CD14-positive monocyte (primary cell): ENCODE results near the gene MGAT5. TPM values are rescaled to one million over a fixed set of nuclear protein-coding genes. Genes with fewer than 3 reads are reported as not detected.

Source experiments
- DNase-seq, 3 donors: peaks; one replicate each; pipeline ENCODE4 v3.0.0-alpha.2; 2011 to 2022
- H2AFZ ChIP-seq: 2 replicates; pipeline ENCODE4 v1.6.0; 2012; ENCODE audit warnings: mild to moderate bottlenecking, low read depth, low read length, inconsistent platforms; ENCODE audit not compliant: insufficient read depth, poor library complexity, severe bottlenecking
- H3K27ac ChIP-seq, 2 donors: 1 replicate in 1 of 2; 2 replicates in 1 of 2; pipeline ENCODE4 v1.5.1; 2012 to 2013; ENCODE audit warnings: low read length in 2 of 2, control low read depth in 1 of 2, inconsistent platforms in 1 of 2, low read depth in 1 of 2, mild to moderate bottlenecking in 1 of 2
- H3K27me3 ChIP-seq, 2 donors: one replicate each; pipeline versions ENCODE4 v1.6.0 to v1.6.1; 2011 to 2013; ENCODE audit warnings: low read length in 2 of 2; ENCODE audit not compliant: control insufficient read depth in 2 of 2, insufficient read depth in 2 of 2
- H3K36me3 ChIP-seq, 2 donors: replicated peaks in 1 of 2; 1 replicate in 1 of 2; 2 replicates in 1 of 2; pipeline versions ENCODE4 v1.5.1 to v1.6.1; 2012 to 2013; ENCODE audit warnings: low read length in 2 of 2, control low read depth in 1 of 2, inconsistent platforms in 1 of 2, mild to moderate bottlenecking in 1 of 2; ENCODE audit not compliant: insufficient read depth in 2 of 2, control insufficient read depth in 1 of 2
- H3K4me1 ChIP-seq, 2 donors: 1 replicate in 1 of 2; 2 replicates in 1 of 2; pipeline versions ENCODE4 v1.5.1 to v1.6.1; 2012 to 2013; ENCODE audit warnings: low read length in 2 of 2, control low read depth in 1 of 2, inconsistent platforms in 1 of 2, mild to moderate bottlenecking in 1 of 2, moderate library complexity in 1 of 2; ENCODE audit not compliant: insufficient read depth in 2 of 2, control insufficient read depth in 1 of 2
- H3K4me2 ChIP-seq: replicated peaks from 2 replicates; pipeline ENCODE3; 2012; ENCODE audit warnings: low read length, moderate library complexity, mild to moderate bottlenecking; ENCODE audit not compliant: poor library complexity, severe bottlenecking; ENCODE audit errors: extremely low read depth
- H3K4me3 ChIP-seq, 3 experiments: fragments of 200-600 bp in 1 of 3; sonication (generic) in 1 of 3; replicated peaks in 1 of 3; 1 replicate in 2 of 3; 2 replicates in 1 of 3; pipeline ENCODE4 v1.5.1; 2011 to 2013; ENCODE audit warnings: low read length in 3 of 3, mild to moderate bottlenecking in 3 of 3, control low read depth in 2 of 3, low read depth in 2 of 3, inconsistent platforms in 1 of 3, moderate library complexity in 1 of 3
- H3K79me2 ChIP-seq: 2 replicates; pipeline ENCODE4 v1.6.0; 2012; ENCODE audit warnings: mild to moderate bottlenecking, control low read depth, inconsistent platforms, low read length, moderate library complexity; ENCODE audit not compliant: insufficient read depth
- H3K9ac ChIP-seq: 2 replicates; pipeline ENCODE4 v1.6.0; 2017; ENCODE audit warnings: low read length, mild to moderate bottlenecking; ENCODE audit not compliant: insufficient read depth, poor library complexity, severe bottlenecking
- H3K9me3 ChIP-seq, 2 donors: replicated peaks in 1 of 2; 1 replicate in 1 of 2; 2 replicates in 1 of 2; pipeline versions ENCODE4 v1.5.1 to v1.6.1; 2012 to 2013; ENCODE audit warnings: low read length in 2 of 2, control low read depth in 1 of 2; ENCODE audit not compliant: control insufficient read depth in 1 of 2, insufficient read depth in 1 of 2
- H4K20me1 ChIP-seq: 2 replicates; pipeline ENCODE4 v1.6.0; 2012; ENCODE audit warnings: mild to moderate bottlenecking, low read length, control low read depth, moderate library complexity; ENCODE audit not compliant: insufficient read depth
- H3K27ac Mint-ChIP-seq, 7 donors: one replicate each; pipeline ENCODE4 v1.8.0; 2020; ENCODE audit warnings: mild to moderate bottlenecking in 7 of 7, mixed read lengths in 7 of 7, moderate library complexity in 6 of 7, inconsistent platforms in 2 of 7
- H3K27me3 Mint-ChIP-seq, 3 donors: one replicate each; pipeline ENCODE4 v1.8.0; 2021 to 2022; ENCODE audit warnings: low read depth in 3 of 3, mild to moderate bottlenecking in 3 of 3, mixed read lengths in 3 of 3, moderate library complexity in 3 of 3, inconsistent platforms in 1 of 3
- H3K36me3 Mint-ChIP-seq, 2 donors: one replicate each; pipeline ENCODE4 v1.8.0; 2020; ENCODE audit warnings: mixed read lengths in 2 of 2, inconsistent platforms in 1 of 2, mild to moderate bottlenecking in 1 of 2
- H3K4me1 Mint-ChIP-seq: one replicate; pipeline ENCODE4 v1.8.0; 2020; ENCODE audit warnings: mild to moderate bottlenecking, mixed read lengths
- H3K4me3 Mint-ChIP-seq, 2 donors: one replicate each; pipeline ENCODE4 v1.8.0; 2020; ENCODE audit warnings: mild to moderate bottlenecking in 2 of 2, mixed read lengths in 2 of 2, moderate library complexity in 1 of 2
- H3K9me3 Mint-ChIP-seq, 7 donors: one replicate each; pipeline ENCODE4 v1.8.0; 2020 to 2022; ENCODE audit warnings: mixed read lengths in 7 of 7, mild to moderate bottlenecking in 6 of 7, moderate library complexity in 6 of 7, inconsistent platforms in 2 of 7
- CTCF ChIP-seq: fragments of 200-600 bp; IDR thresholded peaks from one replicate; pipeline ENCODE4 v1.8.0; 2022; ENCODE audit warnings: antibody characterized with exemption, mild to moderate bottlenecking
- whole genome bisulfite sequencing: methylation state at CpG from one replicate; pipeline ENCODE4 v1.1.5; 2013; ENCODE audit warnings: missing lambda C conversion rate; ENCODE audit not compliant: insufficient coverage; 5-methylcytosine and 5-hydroxymethylcytosine counted together
- intact Hi-C, 2 donors: fragments of 100-400 bp; cut with micrococcal nuclease; formaldehyde crosslinking; loops; one replicate each; pipeline versions ENCODE4 v1.15.0 to v1.15.1; 2023
- polyA plus RNA-seq, 3 donors: library from polyadenylated mRNA; depleted of rRNA in 1 of 3; unstranded in 2 of 3; stranded (reverse) in 1 of 3; fragments of 300-500 nt in 2 of 3; fragments of >200 nt in 1 of 3; fragmentation: Illumina TruSeq in 2 of 3; gene quantifications; 1 replicate in 2 of 3; 2 replicates in 1 of 3; pipeline ENCODE4 v1.2.3, GENCODE V29; 2012 to 2021

MGAT5 gene
- polyA plus RNA-seq, 3 donors, result 1.9 to 6.6 (median 2.4) TPM

DNA sequence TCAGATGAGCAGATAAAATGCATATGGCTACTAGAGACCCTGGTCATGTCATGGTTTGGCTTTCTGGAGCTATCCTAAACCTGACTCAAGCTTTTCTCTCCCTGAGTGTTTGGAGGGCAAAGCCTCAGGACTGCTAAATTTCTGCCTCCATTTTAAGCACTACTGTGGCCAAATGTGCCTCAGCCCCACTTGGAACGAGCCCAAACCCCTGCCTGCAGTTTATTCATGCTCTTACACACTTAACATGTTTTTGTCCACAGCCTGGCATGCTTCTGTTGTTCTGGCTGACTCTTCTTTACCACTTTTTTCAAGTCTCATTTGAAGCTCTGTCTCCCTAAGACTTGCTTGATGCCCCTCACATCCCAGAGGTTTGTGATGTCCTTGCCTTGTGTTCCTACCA, 24.7 kb downstream of the MGAT5 start:
- TF ChIP-seq CTCF, result no peak
- intact Hi-C loops, result no loop called here
- Histone ChIP-seq H3K27ac (no peak overlapping the region), H3K9ac (no peak overlapping the region), H3K4me3 (no peak overlapping the region), H3K9me3 (peaks cover 0 to 7% of the 10 kb centered on the region in 2 donors), H3K4me1 (no peaks in the 10 kb centered on the region), H3K27me3 (no peaks in the 10 kb centered on the region), H3K36me3 (peaks cover 0 to 31% of the 10 kb centered on the region in 2 donors), H4K20me1 (no peaks in the 10 kb centered on the region), H3K79me2 (no peaks in the 10 kb centered on the region), H3K4me2 (no peak overlapping the region), H2AFZ (no peak overlapping the region)
- no peak for DNase-seq
- Mint-ChIP-seq H3K9me3 (peaks cover 5 to 12% (median 8%) of the 10 kb centered on the region in 7 donors), H3K27ac (peak overlapping the region in 4 of 7 donors; percentile 1 to 51 (median 10)), H3K27me3 (no peaks in the 10 kb centered on the region), H3K4me1 (peaks cover 15% of the 10 kb centered on the region), H3K4me3 (no peak overlapping the region), H3K36me3 (peaks cover 28 to 37% of the 10 kb centered on the region in 2 donors)
- WGBS, result 89% methylated on average over 1 of the region's 1 CpG

GRCh38 chr2:134279417-134279816, 25.5 kb downstream of the MGAT5 start:
- H3K79me2 ChIP-seq, result no peaks in the 10 kb centered on the region
- no peak overlapping the region for H3K27ac Mint-ChIP-seq

More at GRCh38 chr2:134279417-134279816, 25.5 kb downstream of the MGAT5 start:
- Mint-ChIP-seq H3K4me1 (peaks cover 15% of the 10 kb centered on the region), H3K9me3 (peaks cover 5 to 12% (median 8%) of the 10 kb centered on the region in 7 donors), H3K36me3 (peaks cover 24 to 39% of the 10 kb centered on the region in 2 donors), H3K4me3 (no peak overlapping the region), H3K27me3 (no peaks in the 10 kb centered on the region)
- no peak overlapping the region for H3K9ac ChIP-seq
- H3K27me3 ChIP-seq, result no peaks in the 10 kb centered on the region
- H3K4me3 ChIP-seq, result no peak overlapping the region
- intact Hi-C loops, result no loop called here
- H3K4me1 ChIP-seq, result no peaks in the 10 kb centered on the region
- no peak for DNase-seq
- H2AFZ ChIP-seq, result no peak overlapping the region
- no peaks in the 10 kb centered on the region for H4K20me1 ChIP-seq
- H3K4me2 ChIP-seq, result no peak overlapping the region
- WGBS, result 100% methylated on average over 3 of the region's 3 CpGs
- peaks cover 0 to 31% of the 10 kb centered on the region in 2 donors for H3K36me3 ChIP-seq
- H3K27ac ChIP-seq, result no peak overlapping the region
- peaks cover 0 to 7% of the 10 kb centered on the region in 2 donors for H3K9me3 ChIP-seq
- no peak for TF ChIP-seq CTCF
